Progenitor cell of endocrine pancreas (in vitro differentiated cells): Measurements from ENCODE around the gene PRELP. TPM values are rescaled to one million over a fixed set of nuclear protein-coding genes. Genes with fewer than 3 reads are reported as not detected.

Experiments
- DNase-seq: peaks from one replicate; pipeline ENCODE4 v3.0.0; 2021; ENCODE audit warnings: low spot score; ENCODE audit not compliant: unreplicated experiment
- H3K27ac Mint-ChIP-seq: 2 replicates; pipeline ENCODE4 v1.8.0; 2021; ENCODE audit warnings: mild to moderate bottlenecking, moderate library complexity, mixed read lengths
- H3K27me3 Mint-ChIP-seq: 2 replicates; pipeline ENCODE4 v1.8.0; 2021; ENCODE audit warnings: mixed read lengths
- H3K36me3 Mint-ChIP-seq: 2 replicates; pipeline ENCODE4 v1.8.0; 2022; ENCODE audit warnings: mixed read lengths; ENCODE audit not compliant: insufficient read depth
- H3K4me1 Mint-ChIP-seq: 2 replicates; pipeline ENCODE4 v1.8.0; 2021; ENCODE audit warnings: low read depth, mixed read lengths
- H3K4me3 Mint-ChIP-seq: 2 replicates; pipeline ENCODE4 v1.8.0; 2021; ENCODE audit warnings: low read depth, mild to moderate bottlenecking, moderate library complexity, mixed read lengths
- H3K9me3 Mint-ChIP-seq: 2 replicates; pipeline ENCODE4 v1.8.0; 2021; ENCODE audit warnings: low read depth, mixed read lengths
- total RNA-seq: library from RNA; stranded (reverse); gene quantifications from 2 replicates; pipeline ENCODE4 v1.2.1, GENCODE V29; 2021
- TF ChIP-seq, protein P1 (sequence below): fragments of 200-600 bp; sonication (generic); IDR thresholded peaks from one replicate; pipeline ENCODE4 v1.5.0; 2021; ENCODE audit warnings: antibody characterized with exemption, mild to moderate bottlenecking; ENCODE audit not compliant: unreplicated experiment

Gene PRELP
- total RNA-seq, 1 donor from 2014 or later: 0.14 TPM

DNA sequence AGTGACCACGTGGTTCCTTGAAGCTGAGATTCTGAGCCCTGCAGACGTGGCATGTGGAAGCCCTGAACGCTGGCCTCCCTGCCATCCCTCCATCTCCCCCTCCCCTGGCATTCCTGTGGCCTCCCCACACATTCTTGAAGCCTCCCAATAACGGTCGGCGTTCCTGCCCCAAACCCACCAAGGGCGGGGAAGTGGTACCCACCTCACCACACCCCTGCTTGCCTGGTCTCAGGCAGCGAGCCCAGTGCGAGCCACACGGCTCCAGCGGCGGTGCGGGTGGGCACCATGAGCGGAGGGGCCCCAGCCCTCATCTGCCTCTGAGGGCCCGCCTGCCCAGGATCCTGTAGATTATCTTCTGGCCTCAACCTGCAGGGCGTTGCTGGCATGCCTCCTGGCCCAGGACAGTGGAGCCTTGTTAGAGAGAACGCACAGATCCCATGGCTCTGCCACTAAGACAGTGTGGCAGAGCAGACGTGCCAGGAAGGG lies 20.6 kb upstream of the PRELP start:
- TF ChIP-seq, protein P1, sequence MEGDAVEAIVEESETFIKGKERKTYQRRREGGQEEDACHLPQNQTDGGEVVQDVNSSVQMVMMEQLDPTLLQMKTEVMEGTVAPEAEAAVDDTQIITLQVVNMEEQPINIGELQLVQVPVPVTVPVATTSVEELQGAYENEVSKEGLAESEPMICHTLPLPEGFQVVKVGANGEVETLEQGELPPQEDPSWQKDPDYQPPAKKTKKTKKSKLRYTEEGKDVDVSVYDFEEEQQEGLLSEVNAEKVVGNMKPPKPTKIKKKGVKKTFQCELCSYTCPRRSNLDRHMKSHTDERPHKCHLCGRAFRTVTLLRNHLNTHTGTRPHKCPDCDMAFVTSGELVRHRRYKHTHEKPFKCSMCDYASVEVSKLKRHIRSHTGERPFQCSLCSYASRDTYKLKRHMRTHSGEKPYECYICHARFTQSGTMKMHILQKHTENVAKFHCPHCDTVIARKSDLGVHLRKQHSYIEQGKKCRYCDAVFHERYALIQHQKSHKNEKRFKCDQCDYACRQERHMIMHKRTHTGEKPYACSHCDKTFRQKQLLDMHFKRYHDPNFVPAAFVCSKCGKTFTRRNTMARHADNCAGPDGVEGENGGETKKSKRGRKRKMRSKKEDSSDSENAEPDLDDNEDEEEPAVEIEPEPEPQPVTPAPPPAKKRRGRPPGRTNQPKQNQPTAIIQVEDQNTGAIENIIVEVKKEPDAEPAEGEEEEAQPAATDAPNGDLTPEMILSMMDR: no peak
- peaks cover 21% of the 10 kb centered on the region for H3K27me3 Mint-ChIP-seq
- H3K4me1 Mint-ChIP-seq: peaks cover 4% of the 10 kb centered on the region
- no peak overlapping the region for H3K4me3 Mint-ChIP-seq
- no peaks in the 10 kb centered on the region for H3K9me3 Mint-ChIP-seq
- H3K27ac Mint-ChIP-seq: no peak overlapping the region
- DNase-seq: no peak
- H3K36me3 Mint-ChIP-seq: no peaks in the 10 kb centered on the region

DNA sequence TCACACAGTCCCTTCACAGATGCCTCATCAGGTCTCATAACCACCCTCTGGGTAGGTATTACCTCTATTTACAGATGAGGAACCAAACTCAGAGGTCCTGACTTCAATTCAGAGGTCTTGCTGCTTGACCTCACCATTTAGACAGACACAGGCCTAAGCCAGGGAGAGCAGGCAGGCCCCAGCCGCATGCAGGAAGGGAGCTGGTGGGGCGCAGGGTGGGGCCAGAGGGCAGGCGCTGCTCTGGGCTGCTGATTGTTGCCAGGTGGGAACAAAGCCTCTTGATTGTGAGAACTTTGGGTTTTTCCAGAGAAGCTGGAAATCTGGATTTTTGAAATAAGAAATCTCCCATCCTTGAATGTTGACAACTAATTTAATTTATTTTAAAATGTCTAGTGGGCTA lies 19.9 kb upstream of the PRELP start:
- Mint-ChIP-seq H3K9me3 (no peaks in the 10 kb centered on the region), H3K27ac (no peak overlapping the region), H3K4me3 (no peak overlapping the region), H3K36me3 (no peaks in the 10 kb centered on the region), H3K4me1 (peaks cover 1% of the 10 kb centered on the region), H3K27me3 (peaks cover 19% of the 10 kb centered on the region)
- TF ChIP-seq, protein P1: no peak
- DNase-seq: no peak

DNA sequence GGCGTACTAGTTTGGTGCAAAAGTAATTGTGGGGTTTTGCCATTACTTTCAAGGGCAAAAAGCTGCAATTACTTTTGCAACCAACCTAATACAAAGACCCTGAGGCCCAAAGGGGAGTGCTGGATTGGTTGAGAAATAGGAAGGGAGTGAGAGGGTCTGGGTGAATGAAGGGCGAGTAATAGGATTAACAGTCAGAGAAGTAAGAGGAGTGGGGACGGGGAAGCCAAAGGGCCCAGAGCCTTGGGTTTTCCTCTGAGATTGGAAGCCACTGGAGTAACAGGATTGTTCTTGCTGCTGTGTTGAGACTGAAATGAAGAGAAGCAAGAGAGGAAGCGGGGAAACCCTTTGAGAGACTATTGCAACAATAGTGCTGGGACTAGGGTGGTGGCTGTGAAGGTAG lies 19.0 kb upstream of the PRELP start:
- H3K36me3 Mint-ChIP-seq: no peaks in the 10 kb centered on the region
- peaks cover 17% of the 10 kb centered on the region for H3K27me3 Mint-ChIP-seq
- no peak overlapping the region for H3K27ac Mint-ChIP-seq
- DNase-seq: no peak
- no peak overlapping the region for H3K4me3 Mint-ChIP-seq
- no peaks in the 10 kb centered on the region for H3K9me3 Mint-ChIP-seq
- no peaks in the 10 kb centered on the region for H3K4me1 Mint-ChIP-seq
- TF ChIP-seq, protein P1: no peak

DNA sequence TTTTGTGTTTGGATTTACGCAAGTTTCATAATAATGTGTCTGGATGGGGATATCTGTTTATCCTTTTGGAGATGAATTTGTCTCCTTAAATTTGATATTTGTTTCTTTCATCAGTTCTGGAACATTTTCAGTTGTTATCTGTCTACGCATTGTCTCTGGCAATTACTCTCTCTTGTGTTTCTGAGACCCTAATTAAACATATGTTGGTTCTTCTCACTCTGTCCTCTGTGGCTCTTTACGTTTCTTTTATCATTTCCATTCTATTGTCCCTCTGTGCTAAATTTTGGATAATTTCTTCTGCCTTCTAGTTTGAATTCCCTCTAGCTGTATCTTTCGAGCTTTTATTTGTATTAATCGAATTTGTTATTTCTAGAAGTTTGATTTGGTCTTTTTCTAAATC lies 17.5 kb upstream of the PRELP start:
- no peak overlapping the region for H3K4me3 Mint-ChIP-seq
- DNase-seq: no peak

DNA sequence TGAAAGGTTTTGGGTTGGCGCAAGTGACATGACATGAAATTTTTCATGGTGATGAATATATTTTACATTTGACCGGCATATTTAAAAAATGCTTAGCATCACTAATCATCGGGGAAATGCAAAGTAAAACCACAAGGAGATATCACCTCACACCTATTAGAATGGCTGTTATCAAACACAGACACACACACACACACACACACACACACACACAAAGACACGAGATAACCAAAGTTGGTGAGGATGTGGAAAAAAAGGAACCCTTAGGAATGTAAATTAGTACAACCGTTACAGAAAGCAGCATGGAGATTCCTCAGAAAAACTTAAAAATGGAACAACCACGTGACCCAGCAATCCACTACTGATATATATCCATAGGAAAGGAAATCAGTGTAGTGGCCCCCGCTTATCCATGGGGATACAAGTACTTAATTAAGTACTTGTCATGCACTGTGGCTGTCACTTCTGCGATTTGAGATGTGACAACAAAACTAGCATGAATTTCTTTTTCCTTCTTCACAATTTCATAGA lies 15.9 kb upstream of the PRELP start:
- H3K36me3 Mint-ChIP-seq: no peaks in the 10 kb centered on the region
- H3K4me3 Mint-ChIP-seq: no peak overlapping the region
- H3K27me3 Mint-ChIP-seq: peaks cover 28% of the 10 kb centered on the region
- DNase-seq: no peak
- no peak overlapping the region for H3K27ac Mint-ChIP-seq
- no peaks in the 10 kb centered on the region for H3K9me3 Mint-ChIP-seq
- TF ChIP-seq, protein P1: no peak
- no peaks in the 10 kb centered on the region for H3K4me1 Mint-ChIP-seq

More for the DNA sequence above, 17.5 kb upstream of the PRELP start:
- Mint-ChIP-seq H3K4me1 (no peaks in the 10 kb centered on the region), H3K27me3 (peaks cover 19% of the 10 kb centered on the region), H3K9me3 (no peaks in the 10 kb centered on the region), H3K36me3 (no peaks in the 10 kb centered on the region), H3K27ac (no peak overlapping the region)
- TF ChIP-seq, protein P1: no peak
